ENCODE data around the gene NFRKB.

The NFRKB gene

DNA sequence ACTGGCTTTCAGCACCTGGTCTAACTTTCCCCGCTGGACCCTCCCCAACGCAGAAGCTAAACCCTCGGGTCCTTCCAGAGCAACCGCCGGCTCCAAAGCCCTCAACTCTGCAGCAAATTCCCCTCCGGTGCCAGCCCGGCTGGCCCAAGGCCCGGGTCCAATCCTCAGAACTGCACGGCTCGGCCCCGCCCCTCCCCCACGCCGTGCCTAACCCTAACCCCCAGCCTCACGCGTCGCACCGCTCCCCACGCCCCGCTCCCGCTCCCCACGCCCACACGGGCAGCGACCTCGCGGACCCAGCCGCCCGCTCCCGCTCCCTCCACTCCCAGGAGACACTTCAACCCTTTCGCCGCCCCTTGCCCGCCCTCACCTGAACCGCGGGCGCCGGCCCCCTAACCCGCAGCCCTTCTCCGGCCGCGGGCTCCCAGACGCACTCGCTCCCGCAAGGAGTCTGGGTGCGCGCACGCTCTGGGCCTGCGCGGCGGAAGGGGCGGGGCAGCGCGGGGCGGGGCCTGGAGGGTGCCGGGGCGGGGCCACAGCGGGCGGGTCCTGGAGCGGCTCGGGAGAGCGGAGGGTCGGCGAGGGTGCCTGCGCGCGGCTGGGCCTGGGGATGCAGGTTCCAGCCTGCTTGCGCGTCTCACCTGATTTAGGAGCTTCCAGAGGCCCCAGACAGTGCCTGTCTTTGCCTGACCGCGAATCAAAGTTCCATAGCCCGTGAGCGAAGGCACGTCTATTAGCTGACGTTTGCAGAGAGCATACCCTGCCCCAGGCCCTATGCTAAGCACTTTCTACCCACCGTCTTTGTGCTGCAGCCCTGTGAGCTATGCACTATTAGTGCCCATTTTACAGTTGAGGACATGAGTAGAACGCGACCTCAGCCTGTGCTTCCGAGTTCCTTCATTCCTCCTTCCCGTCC is at the start of gene NFRKB:
NFRKB (minus strand) TSS at position 453 of the 916 bp plus-strand sequence. CDS start 2,729 bp downstream, outside the sequence.
- DNase-seq (ENCODE audit: low read depth), result peak; percentile 2

DNA sequence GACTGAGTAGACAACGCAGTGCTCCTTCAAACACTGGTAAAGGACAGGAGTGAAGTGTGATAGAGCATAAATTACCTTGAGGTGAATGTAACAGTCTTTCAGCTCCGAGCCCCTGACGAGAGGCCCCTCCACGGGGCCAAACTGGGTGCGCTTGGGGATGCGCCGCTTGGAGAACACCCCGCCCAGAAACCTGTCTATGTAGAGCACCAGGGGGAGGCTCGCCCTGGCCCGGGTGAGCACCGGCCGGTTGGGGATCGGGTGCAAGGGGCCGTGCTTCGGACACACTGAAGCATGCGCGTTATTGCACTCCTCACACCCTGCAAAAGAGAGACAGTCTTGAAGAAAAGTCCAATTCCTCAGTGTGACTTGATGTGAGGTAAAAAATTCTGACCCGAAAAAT is 49.3 kb upstream of the NFRKB start:
- DNase-seq (ENCODE audit: low read depth), result no peak

DNA sequence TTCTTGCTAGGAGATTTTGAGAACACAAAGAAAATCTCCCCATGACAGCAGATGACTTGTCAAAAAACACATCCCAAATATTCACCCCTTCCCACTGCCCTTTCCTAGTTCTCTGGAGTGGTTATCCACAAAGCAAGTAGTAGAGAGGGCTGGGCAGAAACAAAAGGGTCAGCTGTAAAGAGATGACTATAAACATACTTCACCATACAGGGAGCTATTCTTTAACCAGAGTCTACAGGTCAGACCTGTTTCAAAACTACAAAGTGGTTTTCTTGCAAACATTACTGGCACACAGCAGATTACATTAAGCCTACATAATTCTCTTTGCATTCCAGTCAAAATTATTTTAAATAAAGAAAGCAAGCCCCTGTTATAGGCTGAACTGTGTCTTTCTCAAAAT is 47.7 kb upstream of the NFRKB start:
- no peak for DNase-seq (ENCODE audit: low read depth)

DNA sequence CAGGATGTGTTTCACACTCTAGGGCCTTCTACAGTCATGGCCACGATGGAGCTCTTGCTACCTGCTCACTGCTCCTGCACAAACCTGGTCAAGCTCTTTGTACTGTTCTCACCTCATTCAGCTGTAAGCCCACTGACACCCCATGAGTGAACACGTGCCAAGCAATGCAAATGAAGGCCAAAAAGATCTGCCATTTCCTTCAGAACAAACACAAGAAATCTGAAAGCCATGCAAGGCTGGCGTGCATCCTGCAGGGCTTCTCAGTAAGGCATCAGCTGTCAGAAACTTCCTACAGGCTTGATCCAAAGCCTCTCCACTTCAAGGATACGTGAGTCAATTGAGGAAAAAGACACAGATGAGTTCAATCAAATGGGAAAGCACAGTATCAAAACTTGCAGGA is 44.1 kb upstream of the NFRKB start:
- DNase-seq (ENCODE audit: low read depth), result no peak

DNA sequence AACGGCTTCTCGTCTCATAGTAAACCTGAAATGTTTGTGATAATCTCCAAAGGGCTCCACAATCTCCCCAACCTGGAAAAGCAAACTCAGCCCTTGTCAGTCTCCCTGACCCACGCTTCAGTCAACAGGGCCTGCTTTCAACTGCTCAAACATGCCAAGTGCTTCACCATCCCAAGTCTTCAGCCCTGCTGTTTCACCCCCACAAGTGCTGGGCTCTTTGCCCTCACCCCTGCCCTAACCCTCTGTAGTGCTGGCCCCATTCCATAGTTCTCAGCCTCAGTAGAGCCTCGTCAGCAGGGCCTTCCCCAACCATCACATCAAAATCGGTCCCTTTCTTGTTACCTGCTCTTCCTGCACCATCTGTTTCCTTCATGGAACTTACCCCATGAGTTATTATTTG is 43.4 kb upstream of the NFRKB start:
- no peak for DNase-seq (ENCODE audit: low read depth)

DNA sequence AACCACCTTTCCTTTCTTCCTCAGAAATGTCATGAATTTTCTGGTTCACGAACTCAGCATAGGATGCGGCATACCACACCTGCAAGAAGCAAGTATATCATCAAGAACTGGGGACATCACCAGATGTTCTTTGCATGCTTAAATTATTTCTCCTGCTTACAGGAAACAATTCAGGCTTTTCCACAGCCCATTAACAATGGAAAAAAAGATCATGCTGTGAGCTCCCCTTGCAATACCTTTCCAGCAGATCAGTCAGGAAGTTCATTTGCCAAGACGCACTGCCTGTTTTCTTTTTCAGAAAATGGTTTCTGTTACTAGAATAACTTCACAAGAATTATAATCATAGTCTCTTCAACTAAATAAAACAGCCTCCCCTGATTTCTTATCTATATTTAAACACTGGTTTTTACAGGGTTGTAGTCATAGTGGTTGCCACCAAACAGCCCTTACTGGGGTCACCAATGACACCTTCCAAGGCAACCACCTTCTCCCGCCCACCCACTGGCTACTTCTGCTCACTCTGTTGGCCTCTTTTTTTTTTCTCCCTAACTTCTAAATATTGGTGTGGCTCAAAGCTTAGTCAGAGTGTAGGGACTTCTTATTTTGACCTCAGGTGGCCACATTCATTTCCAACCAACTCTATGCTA is 42.3 kb upstream of the NFRKB start:
- DNase-seq (ENCODE audit: low read depth), result no peak

DNA sequence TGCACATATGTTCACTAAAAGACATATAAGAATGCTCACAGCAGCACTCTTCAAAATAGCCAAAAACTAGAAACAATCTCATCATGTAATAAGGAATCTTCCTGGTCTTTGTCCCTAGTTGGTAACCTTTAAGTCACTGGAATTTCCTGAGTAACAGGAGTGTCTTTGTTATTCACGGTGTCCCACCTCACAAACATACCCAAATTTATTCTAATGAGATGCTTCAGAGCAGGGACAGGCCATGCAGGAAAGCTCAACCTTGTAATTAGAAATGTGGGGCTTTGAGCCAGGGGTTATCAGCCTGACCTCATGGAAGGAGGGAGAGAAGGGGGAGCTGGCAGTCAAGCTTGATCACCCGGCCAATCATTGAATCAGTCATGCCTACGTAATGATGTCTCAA is 40.3 kb upstream of the NFRKB start:
- no peak for DNase-seq (ENCODE audit: low read depth)

DNA sequence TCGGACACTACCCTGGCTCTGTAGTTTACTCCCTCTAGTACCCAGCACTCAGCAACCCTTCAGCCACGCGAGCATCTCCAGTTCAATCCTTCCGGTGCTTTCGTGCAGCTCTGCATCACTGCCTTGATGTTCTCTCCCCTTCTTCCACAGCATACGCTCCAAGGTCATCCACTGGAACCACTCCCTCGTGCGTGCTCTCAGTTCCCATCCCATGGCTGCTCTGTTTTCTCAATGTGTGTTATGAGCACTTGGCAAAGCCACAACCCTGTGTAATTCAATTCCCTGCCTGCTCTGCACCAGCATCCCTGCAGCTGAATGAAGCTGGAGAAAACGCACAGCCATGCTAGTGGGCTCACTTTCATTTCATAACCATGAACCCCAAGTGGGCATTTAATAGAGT is 38.5 kb upstream of the NFRKB start:
- no peak for DNase-seq (ENCODE audit: low read depth)

DNA sequence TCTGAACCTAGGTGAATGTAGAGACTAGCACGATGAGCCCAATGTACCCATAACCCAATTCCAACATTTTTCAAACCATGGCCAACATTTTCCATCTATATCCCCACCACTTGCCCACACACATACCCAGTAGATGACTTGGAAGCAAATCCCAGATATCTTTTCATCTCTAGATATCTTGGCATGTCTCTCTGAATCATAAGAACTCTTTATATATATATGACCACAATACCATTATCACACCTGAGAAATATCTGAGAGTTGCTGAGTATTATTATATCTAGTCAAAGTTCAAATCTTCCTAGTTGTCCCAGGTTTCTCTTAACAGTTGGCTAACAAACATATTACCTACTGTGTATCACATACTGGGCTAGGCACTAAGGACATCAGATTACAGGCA is 37.9 kb upstream of the NFRKB start:
- DNase-seq (ENCODE audit: low read depth), result no peak

DNA sequence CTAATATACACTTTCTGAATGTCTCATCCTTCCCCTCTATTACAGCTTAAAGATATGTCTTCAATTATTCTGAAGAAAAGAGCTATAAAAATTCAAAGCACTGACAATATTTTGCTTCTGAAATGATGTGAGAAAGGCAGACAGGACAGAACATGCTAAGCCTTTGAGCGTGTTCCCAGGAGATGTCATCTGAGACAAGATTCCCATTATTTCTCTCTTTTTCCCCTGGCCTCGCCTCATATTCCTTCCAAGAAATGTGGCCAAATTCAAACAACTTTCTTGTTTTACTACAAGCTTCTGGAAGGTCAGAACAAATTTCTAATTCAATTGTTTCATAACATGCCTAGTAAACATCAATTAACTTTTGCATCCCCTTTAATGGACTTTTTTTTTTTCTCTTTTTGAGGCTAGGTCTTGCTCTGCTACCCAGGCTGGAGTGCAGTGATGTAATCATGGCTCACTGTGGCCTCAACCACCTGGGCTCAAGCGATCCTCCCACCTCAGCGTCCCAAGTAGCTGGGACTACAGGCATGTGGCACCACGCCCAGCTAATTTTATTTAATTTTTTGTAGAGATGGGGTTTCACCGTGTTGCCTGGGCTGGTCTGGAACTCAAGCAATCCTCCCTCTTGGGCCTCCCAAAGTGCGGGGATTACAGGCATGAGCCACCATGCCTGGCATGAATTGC is 37.1 kb upstream of the NFRKB start:
- DNase-seq (ENCODE audit: low read depth), result no peak

DNA sequence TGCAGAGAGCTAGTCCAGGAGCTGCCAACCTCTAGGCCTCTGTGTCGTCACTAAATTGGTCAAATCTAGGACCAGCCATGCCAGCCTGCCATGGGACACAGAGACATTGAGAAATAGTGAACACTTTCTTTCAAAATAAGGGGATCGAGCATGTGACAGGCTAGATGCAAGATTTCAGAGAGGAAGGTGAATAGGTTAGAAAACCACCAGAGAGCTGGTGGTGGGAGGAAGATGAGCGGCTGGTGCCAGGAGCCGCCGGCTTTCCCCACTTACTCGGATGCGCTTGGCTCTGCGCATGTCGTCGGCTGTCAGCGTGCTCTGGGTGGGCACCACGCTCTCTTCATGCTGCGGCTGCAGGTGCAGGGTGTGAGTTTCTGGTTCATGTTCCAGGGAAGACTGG is 35.4 kb upstream of the NFRKB start:
- no peak for DNase-seq (ENCODE audit: low read depth)

DNA sequence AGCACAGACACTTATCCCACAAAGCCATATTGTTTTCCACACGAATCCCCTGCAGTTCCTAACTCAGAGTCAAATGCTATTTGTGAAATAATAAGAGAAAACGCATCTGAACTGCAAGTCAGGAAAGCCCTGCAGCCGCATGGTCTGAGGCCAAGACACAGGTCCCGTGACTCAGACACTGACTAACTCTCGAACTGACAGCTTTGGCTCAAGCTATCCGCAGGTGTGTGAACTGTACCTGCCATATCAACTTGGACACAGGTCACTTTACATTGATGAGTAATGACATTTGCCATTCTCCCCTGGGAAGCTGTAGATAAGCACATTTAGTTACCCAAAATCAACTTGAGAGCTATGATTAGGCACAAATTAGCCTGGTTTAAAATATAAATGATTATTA is 34.9 kb upstream of the NFRKB start:
- DNase-seq (ENCODE audit: low read depth), result no peak

DNA sequence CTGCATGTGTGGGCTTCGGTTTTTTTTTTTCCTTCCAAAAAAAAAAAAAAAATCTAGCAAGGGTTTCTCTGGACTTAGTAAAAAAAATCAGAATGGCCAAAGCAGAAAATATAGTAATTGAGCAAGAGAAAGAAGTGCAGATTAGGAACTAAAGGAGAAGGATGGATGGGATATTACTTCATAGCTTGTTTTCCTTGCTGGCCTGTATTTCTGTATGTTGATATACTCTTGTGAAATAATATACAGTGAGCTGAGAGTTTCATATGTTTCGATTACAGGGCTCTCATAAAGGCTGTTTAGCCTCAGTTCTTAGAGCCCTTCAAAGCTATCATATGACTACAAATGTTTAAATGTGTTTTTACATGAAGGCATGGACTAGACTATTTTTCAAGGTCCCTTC is 34.3 kb upstream of the NFRKB start:
- no peak for DNase-seq (ENCODE audit: low read depth)

DNA sequence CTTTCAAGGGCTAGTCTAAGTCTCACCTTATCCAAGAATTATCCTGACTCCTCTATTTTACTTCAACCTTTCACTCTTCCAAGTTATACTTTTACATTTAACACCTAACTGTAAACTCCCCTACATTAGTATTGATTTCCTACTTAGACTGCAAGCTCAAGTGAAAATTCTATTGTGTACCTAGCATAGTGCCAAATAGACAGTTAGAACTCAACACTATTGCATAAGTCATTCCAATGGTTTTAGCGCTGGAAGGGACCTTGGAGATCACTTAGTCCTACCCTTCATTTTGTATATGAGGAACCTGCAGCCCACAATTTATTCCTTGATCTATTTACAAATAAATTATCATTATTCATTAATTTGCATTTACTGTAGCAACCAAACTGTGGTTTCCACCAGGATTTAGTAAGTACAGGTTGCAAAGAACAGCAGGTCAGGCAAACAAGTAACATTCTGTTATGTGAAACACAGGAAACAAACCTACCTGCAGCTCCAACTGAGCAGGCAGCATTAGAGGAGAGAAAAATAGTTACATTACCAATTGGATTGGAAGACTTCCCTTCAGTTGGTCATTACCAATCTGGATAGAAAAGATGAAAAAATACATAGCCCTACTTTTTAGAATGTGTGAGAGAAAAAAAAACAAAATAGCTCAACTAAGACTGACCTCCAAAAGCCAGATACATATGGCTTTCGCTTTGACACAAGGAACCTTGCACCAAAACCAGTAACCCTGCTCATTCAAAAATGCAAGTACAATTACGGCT is 33.7 kb upstream of the NFRKB start:
- DNase-seq (ENCODE audit: low read depth), result no peak

DNA sequence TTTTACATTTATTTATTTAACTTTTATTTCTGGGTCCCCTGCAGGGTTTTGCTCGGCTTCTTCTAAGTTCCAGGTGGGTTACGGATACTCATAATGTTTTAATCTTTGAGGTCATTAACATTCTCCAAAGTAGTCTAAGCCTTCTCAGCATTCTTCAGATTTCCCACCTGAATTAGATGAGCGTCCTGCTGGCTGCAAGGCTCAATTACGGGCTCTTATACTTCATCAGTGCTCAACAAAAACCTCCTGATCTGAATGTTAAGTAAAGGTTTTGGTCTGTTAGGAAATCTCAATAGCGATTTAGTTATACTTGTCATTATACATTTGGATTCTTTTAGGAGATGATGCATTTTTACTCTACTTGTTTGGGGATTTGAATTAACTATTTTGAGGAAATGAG is 27.3 kb upstream of the NFRKB start:
- no peak for DNase-seq (ENCODE audit: low read depth)

DNA sequence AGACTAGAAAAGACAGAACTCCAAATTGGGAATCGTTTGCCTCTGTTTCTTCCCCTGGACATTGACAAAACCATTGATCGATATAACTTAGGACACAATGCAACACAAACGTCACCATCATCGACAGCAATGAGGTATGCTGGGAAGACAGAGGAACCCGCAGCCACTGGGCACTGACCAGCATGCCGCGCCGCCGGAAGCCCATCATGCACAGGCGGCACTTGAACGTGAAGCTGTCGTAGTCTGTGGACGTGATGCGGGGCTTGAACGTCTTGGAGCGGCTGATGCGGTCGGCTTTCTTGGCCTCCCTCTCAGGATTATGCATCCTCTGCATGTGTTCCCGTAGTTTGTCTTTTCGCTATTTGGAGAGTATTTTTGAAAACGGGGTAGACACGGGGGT is 23.0 kb upstream of the NFRKB start:
- DNase-seq (ENCODE audit: low read depth), result no peak

DNA sequence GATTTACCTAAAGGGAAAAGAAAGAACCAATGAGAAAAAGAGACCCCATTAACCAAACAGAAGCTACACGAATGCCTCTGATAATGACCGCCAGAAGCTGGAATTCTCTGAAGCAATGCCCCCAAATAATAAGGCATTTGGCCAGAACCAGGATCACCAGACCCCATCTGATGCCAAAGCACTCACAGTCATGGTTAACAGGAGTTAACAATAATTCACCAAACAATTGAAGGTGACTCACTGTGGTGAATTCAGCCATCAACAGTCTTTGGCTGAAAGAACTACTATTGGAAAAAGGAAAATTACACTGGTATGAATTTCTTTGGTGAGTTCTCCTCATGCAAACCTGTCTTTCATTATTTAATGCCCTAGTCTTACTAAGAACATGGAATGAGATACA is 21.9 kb upstream of the NFRKB start:
- no peak for DNase-seq (ENCODE audit: low read depth)

DNA sequence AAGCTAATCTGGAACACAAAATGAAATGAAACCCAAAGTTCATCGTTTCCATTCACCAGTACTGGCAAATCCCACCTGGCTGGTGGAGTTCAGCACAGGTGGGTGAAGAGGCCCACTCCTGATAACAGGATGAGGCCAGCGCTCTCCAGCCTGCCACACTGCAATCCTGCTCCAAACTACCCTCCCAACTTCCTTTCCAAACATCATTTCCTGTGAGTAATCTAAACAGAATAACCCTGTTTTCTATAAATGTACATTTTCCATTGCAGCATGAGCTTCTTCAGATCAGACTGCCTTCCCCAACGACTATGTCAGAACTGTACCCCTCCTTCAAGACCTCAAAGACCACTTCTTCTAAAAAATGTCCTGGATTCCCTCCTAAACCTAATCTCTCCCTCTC is 15.9 kb upstream of the NFRKB start:
- no peak for DNase-seq (ENCODE audit: low read depth)

DNA sequence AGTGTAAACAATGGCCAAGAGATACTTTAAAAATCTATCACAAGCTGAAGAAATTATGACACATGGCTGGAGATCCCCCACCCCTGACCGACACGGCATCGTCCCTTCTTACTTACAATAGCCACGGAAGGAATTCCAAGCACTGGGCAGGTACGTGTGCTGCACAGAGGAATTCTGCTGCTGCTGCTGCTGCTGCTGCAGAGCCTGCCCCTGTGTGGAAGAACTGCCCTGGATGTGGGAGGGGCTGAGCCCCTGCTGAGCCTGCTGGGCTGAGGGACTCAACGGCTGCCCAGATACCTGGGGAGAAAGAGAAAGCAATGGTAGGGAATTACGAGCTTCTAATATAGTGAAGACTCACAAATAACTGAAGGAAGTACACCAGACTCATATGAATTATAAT is 15.0 kb upstream of the NFRKB start:
- DNase-seq (ENCODE audit: low read depth), result no peak

DNA sequence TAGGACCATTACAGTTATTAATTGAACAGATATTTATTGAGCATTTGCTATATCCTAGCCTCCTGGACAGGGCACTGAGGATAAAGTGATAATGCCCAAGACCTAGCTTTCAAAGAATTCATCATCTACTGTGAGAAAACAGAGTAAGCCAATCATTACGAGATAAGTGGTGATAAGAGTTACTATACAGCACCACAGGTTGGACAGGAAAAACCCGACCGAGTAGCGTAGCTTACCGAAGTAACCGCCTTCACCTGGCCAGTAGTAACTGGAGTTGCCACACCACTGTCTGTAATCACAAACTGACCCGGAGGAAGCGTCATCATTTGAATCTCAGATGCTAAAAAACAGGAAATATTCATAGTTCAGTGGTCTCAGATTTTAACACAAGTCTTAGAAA is 10.0 kb upstream of the NFRKB start:
- DNase-seq (ENCODE audit: low read depth), result no peak

DNA sequence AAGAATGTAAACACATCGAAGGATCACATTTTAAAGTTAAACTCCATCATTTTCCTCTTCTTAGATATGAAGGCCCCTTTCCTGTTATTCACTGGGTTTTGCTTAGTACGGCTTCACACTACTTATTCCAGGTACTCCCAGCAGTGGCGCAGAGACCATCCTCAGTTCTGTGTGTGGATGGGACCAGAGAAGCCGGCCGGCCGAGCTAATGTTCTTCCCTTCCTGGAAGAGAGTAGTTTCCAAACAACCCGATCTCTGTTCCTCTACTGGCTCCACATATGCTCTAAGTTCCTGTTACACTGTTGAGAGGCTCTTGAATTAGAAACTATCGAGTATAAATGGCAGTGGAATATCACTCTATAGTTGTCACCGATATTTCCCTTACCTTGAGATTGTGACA is 684 bp upstream of the NFRKB start:
- no peak for DNase-seq (ENCODE audit: low read depth)

Data from HS-5 (cell line).